B cell (primary cell): ENCODE data around the gene EGFL7. TPM values are rescaled to one million over a fixed set of nuclear protein-coding genes. Genes with fewer than 3 reads are reported as not detected.

Experiments used
- ATAC-seq: fragments of 200-7000 bp; cut with Tn5 transposase; one replicate; pipeline ENCODE4 v1.10.0; 2021; ENCODE audit warnings: low read depth, mild to moderate bottlenecking, moderate number of reproducible peaks, moderate library complexity
- CTCF ChIA-PET: fragments of 350-600 bp; sonication (Branson Sonifier 250); formaldehyde crosslinking; loops from one replicate; lab custom pipeline; 2021; ENCODE audit warnings: antibody characterized with exemption, inconsistent platforms; lab: Charles Lee
- POLR2A ChIA-PET: fragments of 350-600 bp; sonication (Branson Sonifier 250); formaldehyde crosslinking; loops from one replicate; lab custom pipeline; 2021; ENCODE audit warnings: antibody characterized with exemption; lab: Charles Lee
- DNase-seq: peaks from one replicate; pipeline ENCODE4 v3.0.0; 2013
- H2AFZ ChIP-seq: 2 replicates; pipeline ENCODE4 v1.6.1; 2012; ENCODE audit warnings: mild to moderate bottlenecking, low read depth, low read length; ENCODE audit not compliant: insufficient read depth, poor library complexity, severe bottlenecking
- H3K27ac ChIP-seq, 2 donors: 1 replicate in 1 of 2; 2 replicates in 1 of 2; pipeline ENCODE4 v1.5.1; 2012 to 2013; ENCODE audit warnings: low read length in 2 of 2, mild to moderate bottlenecking in 2 of 2, moderate library complexity in 1 of 2
- H3K27me3 ChIP-seq, 4 experiments: fragments of 200-600 bp in 1 of 4; sonication (generic) in 1 of 4; replicated peaks in 1 of 4; 1 replicate in 2 of 4; 2 replicates in 2 of 4; pipeline versions ENCODE4 v1.6.1 to v1.7.0; 2013 to 2016; ENCODE audit warnings: low read length in 3 of 4, mild to moderate bottlenecking in 2 of 4, mixed read lengths in 1 of 4, moderate library complexity in 1 of 4; ENCODE audit not compliant: insufficient read depth in 4 of 4, control insufficient read depth in 3 of 4; ENCODE audit errors: control extremely low read depth in 1 of 4
- H3K36me3 ChIP-seq, 2 experiments: replicated peaks in 1 of 2; 1 replicate in 1 of 2; 2 replicates in 1 of 2; pipeline versions ENCODE4 v1.6.1 to v1.7.1; 2013; ENCODE audit warnings: low read length in 1 of 2; ENCODE audit not compliant: insufficient read depth in 2 of 2, control insufficient read depth in 1 of 2; ENCODE audit errors: control extremely low read depth in 1 of 2, extremely low read depth in 1 of 2
- H3K4me1 ChIP-seq, 2 donors: fragments of 200-600 bp in 1 of 2; sonication (generic) in 1 of 2; 1 replicate in 1 of 2; 2 replicates in 1 of 2; pipeline versions ENCODE4 v1.5.1 to v1.6.1; 2013 to 2017; ENCODE audit warnings: low read length in 2 of 2; ENCODE audit not compliant: control insufficient read depth in 2 of 2, insufficient read depth in 2 of 2
- H3K4me2 ChIP-seq: replicated peaks from 2 replicates; pipeline ENCODE3; 2012; ENCODE audit warnings: mild to moderate bottlenecking, low read depth, low read length; ENCODE audit not compliant: poor library complexity, severe bottlenecking
- H3K4me3 ChIP-seq, 5 experiments: fragments of 200-600 bp in 1 of 5; sonication (generic) in 1 of 5; 1 replicate in 3 of 5; 2 replicates in 2 of 5; pipeline versions ENCODE4 v1.5.1 to v1.7.0; 2011 to 2016; ENCODE audit warnings: low read length in 4 of 5, mild to moderate bottlenecking in 4 of 5, low read depth in 2 of 5, control low read depth in 1 of 5, moderate library complexity in 1 of 5; ENCODE audit not compliant: insufficient read depth in 1 of 5; ENCODE audit errors: control extremely low read depth in 1 of 5, extremely low read depth in 1 of 5
- H3K79me2 ChIP-seq: fragments of 200-600 bp; sonication (generic); one replicate; pipeline ENCODE4 v1.6.0; 2016; ENCODE audit warnings: low read length; ENCODE audit not compliant: control insufficient read depth, insufficient read depth
- H3K9ac ChIP-seq: fragments of 200-600 bp; sonication (generic); 2 replicates; pipeline ENCODE4 v1.6.1; 2017; ENCODE audit warnings: mild to moderate bottlenecking, low read length, moderate library complexity
- H3K9me3 ChIP-seq, 3 donors: one replicate each; pipeline versions ENCODE4 v1.6.1 to v1.7.1; 2013; ENCODE audit warnings: low read length in 2 of 3; ENCODE audit not compliant: control insufficient read depth in 2 of 3, insufficient read depth in 1 of 3; ENCODE audit errors: control extremely low read depth in 1 of 3
- H4K20me1 ChIP-seq: 2 replicates; pipeline ENCODE4 v1.6.0; 2012; ENCODE audit warnings: mild to moderate bottlenecking, low read length; ENCODE audit not compliant: insufficient read depth, control insufficient read depth, poor library complexity, severe bottlenecking
- H3K27ac Mint-ChIP-seq: one replicate; pipeline ENCODE4 v1.8.0; 2021; ENCODE audit warnings: mixed read lengths
- H3K27me3 Mint-ChIP-seq: one replicate; pipeline ENCODE4 v1.8.0; 2021; ENCODE audit warnings: mixed read lengths
- H3K4me1 Mint-ChIP-seq: one replicate; pipeline ENCODE4 v1.8.0; 2021; ENCODE audit warnings: mixed read lengths
- H3K4me3 Mint-ChIP-seq: one replicate; pipeline ENCODE4 v1.8.0; 2021; ENCODE audit warnings: mixed read lengths
- H3K9me3 Mint-ChIP-seq: one replicate; pipeline ENCODE4 v1.8.0; 2022; ENCODE audit warnings: mixed read lengths; ENCODE audit not compliant: insufficient read depth
- EZH2 ChIP-seq: IDR thresholded peaks from 2 replicates; pipeline ENCODE4 v1.6.1; 2012; ENCODE audit warnings: borderline replicate concordance, low read depth, mild to moderate bottlenecking, moderate library complexity, low read length; ENCODE audit not compliant: insufficient read depth, poor library complexity, severe bottlenecking
- WGBS: methylation state at CpG from one replicate; pipeline ENCODE4 v1.1.5; 2013; ENCODE audit warnings: missing lambda C conversion rate; ENCODE audit not compliant: insufficient coverage; 5-methylcytosine and 5-hydroxymethylcytosine counted together
- intact Hi-C: fragments of 100-400 bp; cut with micrococcal nuclease; formaldehyde crosslinking; loops from one replicate; pipeline ENCODE4 v1.10.0; 2022
- polyA plus RNA-seq: library from polyadenylated mRNA; depleted of rRNA; stranded (reverse); fragments of >200 nt; gene quantifications from 2 replicates; pipeline ENCODE4 v1.2.3, GENCODE V29; 2012
- total RNA-seq, 2 donors: library from RNA; stranded (reverse); fragments of 120-200 nt in 1 of 2; gene quantifications; 1 replicate in 1 of 2; 2 replicates in 1 of 2; pipeline versions ENCODE4 v1.2.3 to v1.2.4, GENCODE V29; 2013 to 2022
- TF ChIP-seq, protein P1 (sequence below): fragments of 200-600 bp; IDR thresholded peaks from one replicate; pipeline ENCODE4 v1.8.0; 2022; ENCODE audit warnings: antibody characterized with exemption, mild to moderate bottlenecking

Gene EGFL7
- total and polyA plus RNA-seq, 2 donors (not counting 1 experiment from before 2014, with no cell fraction given), result 0.34 TPM; not detected in 1

DNA sequence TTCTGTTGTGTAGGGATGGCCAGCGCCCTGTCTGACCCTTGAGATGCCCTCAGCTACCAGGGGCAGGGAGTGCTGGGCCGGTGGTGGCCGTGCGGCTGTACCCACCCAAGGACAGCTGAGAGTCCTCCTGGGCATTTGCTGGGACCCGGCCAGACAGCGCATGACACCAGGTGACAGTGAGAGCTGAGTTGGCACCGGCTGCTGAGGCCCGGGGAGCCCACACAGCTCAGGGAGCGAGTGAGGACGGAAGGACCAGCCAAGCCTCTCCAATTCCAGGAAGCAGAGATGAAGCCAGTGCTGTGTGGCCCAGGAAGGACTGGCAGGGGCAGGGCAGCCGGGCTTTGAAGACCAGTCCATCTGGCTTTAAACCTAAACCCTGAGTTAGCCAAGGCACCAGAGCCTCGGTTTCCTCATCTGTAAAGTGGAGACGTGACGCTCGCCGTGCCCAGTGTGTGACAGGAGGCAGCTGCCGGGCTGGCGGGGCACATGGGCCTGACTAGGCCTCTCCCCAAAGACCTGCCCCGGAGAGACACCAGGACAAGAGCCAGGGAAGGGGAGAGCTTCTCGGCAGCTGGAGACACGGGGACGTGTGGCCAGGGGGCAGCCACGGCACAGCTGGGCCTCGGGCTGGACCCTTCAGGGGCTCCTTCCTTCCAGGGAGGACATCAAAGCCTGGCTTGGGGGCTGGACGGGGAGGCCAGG, 27.5 kb downstream of the EGFL7 start:
- Histone ChIP-seq H4K20me1 (peaks cover 14% of the 10 kb centered on the region), H2AFZ (no peak overlapping the region), H3K36me3 (no peaks in the 10 kb centered on the region), H3K4me3 (no peak overlapping the region), H3K27me3 (peaks cover 0 to 4% (median 0%) of the 10 kb centered on the region in 4 experiments), H3K27ac (no peak overlapping the region), H3K4me1 (peaks cover 14 to 22% of the 10 kb centered on the region in 2 donors), H3K9me3 (peaks cover 0 to 9% (median 0%) of the 10 kb centered on the region in 3 donors), H3K4me2 (no peak overlapping the region), H3K9ac (no peak overlapping the region), H3K79me2 (peaks cover 11% of the 10 kb centered on the region)
- TF ChIP-seq, protein P1, sequence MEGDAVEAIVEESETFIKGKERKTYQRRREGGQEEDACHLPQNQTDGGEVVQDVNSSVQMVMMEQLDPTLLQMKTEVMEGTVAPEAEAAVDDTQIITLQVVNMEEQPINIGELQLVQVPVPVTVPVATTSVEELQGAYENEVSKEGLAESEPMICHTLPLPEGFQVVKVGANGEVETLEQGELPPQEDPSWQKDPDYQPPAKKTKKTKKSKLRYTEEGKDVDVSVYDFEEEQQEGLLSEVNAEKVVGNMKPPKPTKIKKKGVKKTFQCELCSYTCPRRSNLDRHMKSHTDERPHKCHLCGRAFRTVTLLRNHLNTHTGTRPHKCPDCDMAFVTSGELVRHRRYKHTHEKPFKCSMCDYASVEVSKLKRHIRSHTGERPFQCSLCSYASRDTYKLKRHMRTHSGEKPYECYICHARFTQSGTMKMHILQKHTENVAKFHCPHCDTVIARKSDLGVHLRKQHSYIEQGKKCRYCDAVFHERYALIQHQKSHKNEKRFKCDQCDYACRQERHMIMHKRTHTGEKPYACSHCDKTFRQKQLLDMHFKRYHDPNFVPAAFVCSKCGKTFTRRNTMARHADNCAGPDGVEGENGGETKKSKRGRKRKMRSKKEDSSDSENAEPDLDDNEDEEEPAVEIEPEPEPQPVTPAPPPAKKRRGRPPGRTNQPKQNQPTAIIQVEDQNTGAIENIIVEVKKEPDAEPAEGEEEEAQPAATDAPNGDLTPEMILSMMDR, result no peak
- no peak for TF ChIP-seq EZH2
- peaks cover 14% of the 10 kb centered on the region for H3K4me1 Mint-ChIP-seq
- ATAC-seq, result no peak
- no peak overlapping the region for H3K4me3 Mint-ChIP-seq
- 93% methylated on average over 25 of the region's 25 CpGs for WGBS
- ChIA-PET POLR2A (interaction anchor here (0.5 kb wide), 1 partner anchor 382 kb away, joined by 4 read pairs; no protein-coding TSS in a partner anchor), CTCF (no interaction called here)
- no peak for DNase-seq
- H3K27ac Mint-ChIP-seq, result no peak overlapping the region
- intact Hi-C loops, result no loop called here
- H3K9me3 Mint-ChIP-seq, result no peaks in the 10 kb centered on the region
- H3K27me3 Mint-ChIP-seq, result peaks cover 6% of the 10 kb centered on the region

DNA sequence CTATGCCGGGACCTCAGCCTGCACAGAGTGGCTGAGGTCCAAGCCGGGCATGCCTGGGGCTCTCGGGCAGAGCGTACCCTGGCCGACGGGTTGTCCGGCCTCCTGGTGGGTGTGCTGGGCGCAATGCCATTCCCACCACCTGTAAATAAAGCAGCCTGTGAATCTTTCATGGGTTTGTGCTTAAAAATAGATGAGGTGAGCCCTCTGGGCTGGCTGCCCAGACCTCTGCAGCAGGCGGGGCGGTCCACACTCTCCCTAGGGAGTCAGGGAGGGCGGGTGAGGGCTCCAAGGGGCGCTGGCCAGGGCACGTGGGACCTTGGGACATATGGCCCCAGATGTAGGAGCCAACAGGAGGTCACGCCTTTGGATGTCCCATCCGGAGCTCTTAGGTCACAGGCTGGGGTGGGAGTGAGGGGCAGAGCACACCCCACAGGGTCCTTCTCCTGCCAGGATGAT, 28.1 kb downstream of the EGFL7 start:
- Histone ChIP-seq H3K36me3 (no peaks in the 10 kb centered on the region), H3K9ac (no peak overlapping the region), H2AFZ (no peak overlapping the region), H3K4me1 (peaks cover 11 to 21% of the 10 kb centered on the region in 2 donors), H3K4me3 (no peak overlapping the region), H4K20me1 (peaks cover 8% of the 10 kb centered on the region), H3K27me3 (peaks cover 0 to 10% (median 3%) of the 10 kb centered on the region in 4 experiments), H3K79me2 (peaks cover 5% of the 10 kb centered on the region), H3K9me3 (peaks cover 0 to 9% (median 0%) of the 10 kb centered on the region in 3 donors), H3K4me2 (no peak overlapping the region), H3K27ac (no peak overlapping the region)
- intact Hi-C loops, result no loop called here
- WGBS, result 90% methylated on average over 9 of the region's 15 CpGs
- Mint-ChIP-seq H3K27me3 (peaks cover 6% of the 10 kb centered on the region), H3K4me1 (peaks cover 14% of the 10 kb centered on the region), H3K4me3 (no peak overlapping the region), H3K27ac (no peak overlapping the region), H3K9me3 (no peaks in the 10 kb centered on the region)
- ChIA-PET CTCF (no interaction called here), POLR2A (no interaction called here)
- DNase-seq (no peak), ATAC-seq (no peak)
- TF ChIP-seq, protein P1, result no peak
- TF ChIP-seq EZH2, result no peak
